ENCODE data around the gene KIAA0040. TPM values are rescaled to one million over a fixed set of nuclear protein-coding genes. Genes with fewer than 3 reads are reported as not detected.

Gene KIAA0040
- polyA plus RNA-seq, 1 donor from 2014 or later: not detected

DNA sequence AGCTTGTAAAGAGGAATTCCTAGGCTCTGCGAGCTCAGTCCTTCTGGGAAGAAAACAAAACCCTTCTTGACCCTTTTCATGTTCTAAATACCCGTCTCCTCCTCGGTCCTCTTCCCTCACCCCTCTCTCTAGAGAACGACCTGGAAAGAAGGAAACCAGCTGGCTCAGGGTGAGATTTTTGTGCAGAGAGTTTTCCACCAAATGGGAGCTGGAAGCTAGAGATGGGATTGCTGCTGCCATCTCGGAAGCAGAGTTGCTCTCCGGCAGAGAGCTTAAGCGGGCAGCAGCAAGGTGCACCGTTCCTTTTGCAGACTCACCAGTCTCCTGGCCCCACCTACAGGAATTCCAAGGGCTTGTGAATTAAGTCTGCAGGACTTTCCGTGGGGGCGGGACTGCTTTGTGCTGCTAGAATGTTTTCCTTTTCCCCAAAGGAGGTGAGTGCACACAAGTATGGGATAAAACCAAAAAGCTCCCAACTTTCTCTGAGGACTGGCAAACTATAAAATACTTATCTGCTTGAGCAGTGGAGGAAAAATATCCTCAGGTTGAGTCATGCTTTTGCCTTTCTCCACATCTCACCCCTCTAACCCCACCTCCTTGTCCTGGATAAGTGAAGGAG lies 29.1 kb upstream of the KIAA0040 start:
- Histone ChIP-seq H4K20me1 (ENCODE audit: insufficient read depth) (no peaks in the 10 kb centered on the region), H3K9me3 (ENCODE audit: low read length) (no peaks in the 10 kb centered on the region), H3K4me2 (ENCODE audit: low read length) (no peak overlapping the region)

DNA sequence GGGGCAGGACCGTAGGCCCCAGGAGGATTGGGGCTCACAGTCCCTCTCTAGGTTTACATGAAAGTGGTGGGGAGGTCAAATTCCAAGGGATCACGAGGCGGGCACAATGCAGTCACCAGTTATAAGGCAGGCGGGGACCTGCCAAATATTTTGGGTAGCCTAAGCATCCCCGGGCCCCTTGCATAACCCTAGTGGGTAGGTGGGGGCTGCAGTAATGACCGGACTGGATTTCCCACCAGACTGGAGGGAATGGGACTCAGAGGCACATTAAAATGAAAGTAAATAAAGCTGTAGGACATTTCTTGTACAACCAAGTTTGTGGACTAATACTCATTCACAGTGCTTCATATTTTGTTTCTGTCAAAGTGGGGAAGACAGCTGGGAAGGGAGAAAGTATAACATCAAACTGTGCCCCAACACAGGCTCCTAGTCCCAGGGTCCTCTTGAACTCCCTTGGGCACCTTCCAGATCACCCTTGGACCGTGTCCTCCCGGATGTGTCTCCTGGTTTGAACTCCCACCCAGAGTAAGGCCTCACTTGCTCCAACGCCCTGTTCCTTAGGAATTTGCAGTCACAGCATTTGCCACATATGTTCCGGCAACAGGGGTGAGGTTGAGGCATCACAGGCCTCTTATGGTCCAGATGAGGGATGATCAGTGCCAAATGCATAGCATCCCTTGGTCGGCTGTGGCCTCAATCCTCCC lies 28.4 kb upstream of the KIAA0040 start:
- TF ChIP-seq EZH2 (IDR thresholded peaks at IDR 0.05; ENCODE audit: borderline replicate concordance, insufficient read depth, low read length, poor library complexity, severe bottlenecking) (no peak), TAF1 (IDR thresholded peaks at IDR 0.05; ENCODE audit: low read depth) (no peak), RAD21 (conservative IDR thresholded peaks at IDR 0.05) (no peak), POLR2AphosphoS5 (IDR thresholded peaks at IDR 0.05) (no peak), EP300 (conservative IDR thresholded peaks at IDR 0.05; ENCODE audit: poor library complexity, severe bottlenecking) (no peak), SMC3 (conservative IDR thresholded peaks at IDR 0.05; ENCODE audit: poor library complexity) (no peak), MXI1 (conservative IDR thresholded peaks at IDR 0.05; ENCODE audit: poor library complexity, severe bottlenecking) (no peak)
- TF ChIP-seq, protein P1, sequence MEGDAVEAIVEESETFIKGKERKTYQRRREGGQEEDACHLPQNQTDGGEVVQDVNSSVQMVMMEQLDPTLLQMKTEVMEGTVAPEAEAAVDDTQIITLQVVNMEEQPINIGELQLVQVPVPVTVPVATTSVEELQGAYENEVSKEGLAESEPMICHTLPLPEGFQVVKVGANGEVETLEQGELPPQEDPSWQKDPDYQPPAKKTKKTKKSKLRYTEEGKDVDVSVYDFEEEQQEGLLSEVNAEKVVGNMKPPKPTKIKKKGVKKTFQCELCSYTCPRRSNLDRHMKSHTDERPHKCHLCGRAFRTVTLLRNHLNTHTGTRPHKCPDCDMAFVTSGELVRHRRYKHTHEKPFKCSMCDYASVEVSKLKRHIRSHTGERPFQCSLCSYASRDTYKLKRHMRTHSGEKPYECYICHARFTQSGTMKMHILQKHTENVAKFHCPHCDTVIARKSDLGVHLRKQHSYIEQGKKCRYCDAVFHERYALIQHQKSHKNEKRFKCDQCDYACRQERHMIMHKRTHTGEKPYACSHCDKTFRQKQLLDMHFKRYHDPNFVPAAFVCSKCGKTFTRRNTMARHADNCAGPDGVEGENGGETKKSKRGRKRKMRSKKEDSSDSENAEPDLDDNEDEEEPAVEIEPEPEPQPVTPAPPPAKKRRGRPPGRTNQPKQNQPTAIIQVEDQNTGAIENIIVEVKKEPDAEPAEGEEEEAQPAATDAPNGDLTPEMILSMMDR (IDR thresholded peaks at IDR 0.05; ENCODE audit: poor library complexity, severe bottlenecking): no peak
- TF ChIP-seq, protein P2, sequence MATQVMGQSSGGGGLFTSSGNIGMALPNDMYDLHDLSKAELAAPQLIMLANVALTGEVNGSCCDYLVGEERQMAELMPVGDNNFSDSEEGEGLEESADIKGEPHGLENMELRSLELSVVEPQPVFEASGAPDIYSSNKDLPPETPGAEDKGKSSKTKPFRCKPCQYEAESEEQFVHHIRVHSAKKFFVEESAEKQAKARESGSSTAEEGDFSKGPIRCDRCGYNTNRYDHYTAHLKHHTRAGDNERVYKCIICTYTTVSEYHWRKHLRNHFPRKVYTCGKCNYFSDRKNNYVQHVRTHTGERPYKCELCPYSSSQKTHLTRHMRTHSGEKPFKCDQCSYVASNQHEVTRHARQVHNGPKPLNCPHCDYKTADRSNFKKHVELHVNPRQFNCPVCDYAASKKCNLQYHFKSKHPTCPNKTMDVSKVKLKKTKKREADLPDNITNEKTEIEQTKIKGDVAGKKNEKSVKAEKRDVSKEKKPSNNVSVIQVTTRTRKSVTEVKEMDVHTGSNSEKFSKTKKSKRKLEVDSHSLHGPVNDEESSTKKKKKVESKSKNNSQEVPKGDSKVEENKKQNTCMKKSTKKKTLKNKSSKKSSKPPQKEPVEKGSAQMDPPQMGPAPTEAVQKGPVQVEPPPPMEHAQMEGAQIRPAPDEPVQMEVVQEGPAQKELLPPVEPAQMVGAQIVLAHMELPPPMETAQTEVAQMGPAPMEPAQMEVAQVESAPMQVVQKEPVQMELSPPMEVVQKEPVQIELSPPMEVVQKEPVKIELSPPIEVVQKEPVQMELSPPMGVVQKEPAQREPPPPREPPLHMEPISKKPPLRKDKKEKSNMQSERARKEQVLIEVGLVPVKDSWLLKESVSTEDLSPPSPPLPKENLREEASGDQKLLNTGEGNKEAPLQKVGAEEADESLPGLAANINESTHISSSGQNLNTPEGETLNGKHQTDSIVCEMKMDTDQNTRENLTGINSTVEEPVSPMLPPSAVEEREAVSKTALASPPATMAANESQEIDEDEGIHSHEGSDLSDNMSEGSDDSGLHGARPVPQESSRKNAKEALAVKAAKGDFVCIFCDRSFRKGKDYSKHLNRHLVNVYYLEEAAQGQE (IDR thresholded peaks at IDR 0.05; ENCODE audit: borderline replicate concordance): no peak
- H3K4me2 ChIP-seq (ENCODE audit: low read length): no peak overlapping the region
- H3K79me2 ChIP-seq (replicated peaks; ENCODE audit: insufficient read depth, low read length): no peaks in the 10 kb centered on the region
- H3K36me3 ChIP-seq (ENCODE audit: insufficient read depth, low read length): no peaks in the 10 kb centered on the region
- no peak overlapping the region for H3K9ac ChIP-seq (ENCODE audit: low read length)
- H3K4me3 ChIP-seq (ENCODE audit: low read length): no peak overlapping the region
- H3K9me3 ChIP-seq (ENCODE audit: low read length): no peaks in the 10 kb centered on the region
- no peaks in the 10 kb centered on the region for H3F3A ChIP-seq (ENCODE audit: insufficient read depth, low read length, poor library complexity, severe bottlenecking)
- no peaks in the 10 kb centered on the region for H4K20me1 ChIP-seq (ENCODE audit: insufficient read depth)
- H3K9me2 ChIP-seq (ENCODE audit: insufficient read depth, low read length): no peaks in the 10 kb centered on the region
- H3K27ac ChIP-seq (ENCODE audit: low read length): no peak overlapping the region
- no peaks in the 10 kb centered on the region for H3K27me3 ChIP-seq (ENCODE audit: insufficient read depth, low read depth, low read length)
- no peak overlapping the region for H2AFZ ChIP-seq (ENCODE audit: low read depth, low read length)

More for the DNA sequence above, 29.1 kb upstream of the KIAA0040 start:
- Histone ChIP-seq H3K27ac (ENCODE audit: low read length) (no peak overlapping the region), H3K9ac (ENCODE audit: low read length) (no peak overlapping the region), H3K79me2 (replicated peaks; ENCODE audit: insufficient read depth, low read length) (no peaks in the 10 kb centered on the region), H3K4me3 (ENCODE audit: low read length) (no peak overlapping the region), H3K36me3 (ENCODE audit: insufficient read depth, low read length) (no peaks in the 10 kb centered on the region), H3F3A (ENCODE audit: insufficient read depth, low read length, poor library complexity, severe bottlenecking) (no peaks in the 10 kb centered on the region), H2AFZ (ENCODE audit: low read depth, low read length) (no peak overlapping the region), H3K27me3 (ENCODE audit: insufficient read depth, low read depth, low read length) (no peaks in the 10 kb centered on the region), H3K9me2 (ENCODE audit: insufficient read depth, low read length) (no peaks in the 10 kb centered on the region)
- TF ChIP-seq, protein P1 (IDR thresholded peaks at IDR 0.05; ENCODE audit: poor library complexity, severe bottlenecking): no peak
- TF ChIP-seq EZH2 (IDR thresholded peaks at IDR 0.05; ENCODE audit: borderline replicate concordance, insufficient read depth, low read length, poor library complexity, severe bottlenecking): no peak
